AG04450 (cell line): ENCODE measurements around the gene MRM1. TPM values are rescaled to one million over a fixed set of nuclear protein-coding genes. Genes with fewer than 3 reads are reported as not detected.

Experiments used
- CTCF ChIA-PET: fragments of 300-600, 350-600 bp; formaldehyde crosslinking; extraction: SDS; loops from one replicate; lab custom pipeline; 2022; ENCODE audit warnings: antibody characterized with exemption, inconsistent platforms; lab: Charles Lee
- POLR2A ChIA-PET: fragments of 350-600 bp; formaldehyde crosslinking; extraction: SDS; loops from one replicate; lab custom pipeline; 2021; ENCODE audit warnings: antibody characterized with exemption, inconsistent platforms; lab: Yijun Ruan, JAX
- DNase-seq: peaks from one replicate; pipeline ENCODE4 v3.0.0-alpha.2; 2011; ENCODE audit warnings: low read depth, low spot score
- H3K27ac ChIP-seq: one replicate; pipeline ENCODE4 v1.5.1; 2012; ENCODE audit warnings: low read depth, low read length, control low read depth
- H3K27me3 ChIP-seq: one replicate; pipeline ENCODE4 v1.6.0; 2012; ENCODE audit warnings: low read length; ENCODE audit not compliant: control insufficient read depth, insufficient read depth
- H3K4me3 ChIP-seq: 2 replicates; pipeline ENCODE4 v1.5.1; 2011; ENCODE audit warnings: mild to moderate bottlenecking, low read depth, low read length, control low read depth
- H3K9me3 ChIP-seq: 2 replicates; pipeline ENCODE4 v1.5.1; 2012; ENCODE audit warnings: low read length; ENCODE audit not compliant: control insufficient read depth, insufficient read depth
- CTCF ChIP-seq: IDR thresholded peaks from 2 replicates; pipeline ENCODE4 v1.5.1; 2011; ENCODE audit warnings: low read depth, low read length, control low read depth, inconsistent platforms
- polyA plus RNA-seq: library from polyadenylated mRNA; depleted of rRNA; stranded (reverse); fragments of >200 nt; gene quantifications from 2 replicates; pipeline ENCODE4 v1.2.3, GENCODE V29; 2011

MRM1 gene
- polyA plus RNA-seq, 1 experiment, result 2.0 TPM

GRCh38 chr17:36599546-36600250 lies 1.7 kb upstream of the MRM1 start:
- CTCF ChIA-PET, result interaction anchor here (1.2 kb wide), 1 partner anchor 448 kb away, joined by 10 read pairs; no protein-coding TSS in a partner anchor
- H3K27ac ChIP-seq, result no peak overlapping the region
- TF ChIP-seq CTCF, result no peak
- no peak overlapping the region for H3K4me3 ChIP-seq
- no peaks in the 10 kb centered on the region; the same call in 1 of the 2 replicates for H3K9me3 ChIP-seq
- H3K27me3 ChIP-seq, result no peaks in the 10 kb centered on the region
- DNase-seq, result no peak
- POLR2A ChIA-PET, result interaction anchor here (0.5 to 1.0 kb wide), 2 partner anchors 64 to 725 kb away, joined by 3 read pairs; no protein-coding TSS in a partner anchor

- ChIA-PET POLR2A (interaction anchor here (1.0 to 1.9 kb wide), 3 partner anchors 8 to 65 kb away, joined by 3 to 15 read pairs (median 3); partner anchors contain the start of gene DHRS11), CTCF (interaction anchor here (0.6 to 5.0 kb wide), 4 partner anchors 18 to 640 kb away, joined by 3 to 79 read pairs (median 42); no protein-coding TSS in a partner anchor)
- H3K27me3 ChIP-seq, result no peaks in the 10 kb centered on the region
- no peak for DNase-seq
- no peak overlapping the region for H3K27ac ChIP-seq
- TF ChIP-seq CTCF, result no peak
- H3K9me3 ChIP-seq, result no peaks in the 10 kb centered on the region; the same call in 1 of the 2 replicates
- peak overlapping the region; percentile 95 for H3K4me3 ChIP-seq
Measured at GRCh38 chr17:36600465-36600864, 918 bp upstream of the MRM1 start.

GRCh38 chr17:36600936-36601302 lies 464 bp upstream of the MRM1 start:
- no peak for TF ChIP-seq CTCF
- CTCF ChIA-PET, result interaction anchor here (0.6 to 5.0 kb wide), 5 partner anchors 7 to 640 kb away, joined by 3 to 79 read pairs (median 25); no protein-coding TSS in a partner anchor
- POLR2A ChIA-PET, result interaction anchor here (0.6 to 1.9 kb wide), 6 partner anchors 8 to 791 kb away, joined by 3 to 15 read pairs (median 3); partner anchors contain the start of genes DHRS11 and TAF15
- no peak for DNase-seq
- peak overlapping the region; percentile 95 for H3K4me3 ChIP-seq
- H3K27ac ChIP-seq, result peak overlapping the region; percentile 75
- H3K9me3 ChIP-seq, result no peaks in the 10 kb centered on the region; the same call in 1 of the 2 replicates
- H3K27me3 ChIP-seq, result no peaks in the 10 kb centered on the region

GRCh38 chr17:36602030-36602748 lies 806 bp downstream of the MRM1 start:
- H3K27ac ChIP-seq, result peak overlapping the region; percentile 75
- H3K27me3 ChIP-seq, result no peaks in the 10 kb centered on the region
- no peak for DNase-seq
- no peak for TF ChIP-seq CTCF
- ChIA-PET CTCF (interaction anchor here (0.5 to 5.0 kb wide), 53 partner anchors 8 to 1168 kb away, joined by 3 to 79 read pairs (median 5); partner anchors contain the start of gene C17orf78), POLR2A (interaction anchor here (0.5 to 1.9 kb wide), 3 partner anchors 10 to 765 kb away, joined by 3 to 15 read pairs (median 3); partner anchors contain the start of genes DHRS11 and GGNBP2)
- H3K9me3 ChIP-seq, result no peaks in the 10 kb centered on the region; the same call in 1 of the 2 replicates
- peak overlapping the region; percentile 95 for H3K4me3 ChIP-seq
